T47D (cell line): ENCODE measurements around the gene KRT16.

ENCODE experiments used
- DNase-seq, 2 experiments: peaks; one replicate each; pipeline versions ENCODE4 v3.0.0 to v3.0.0-alpha.2; 2011 to 2012; ENCODE audit warnings: low read depth in 1 of 2, low spot score in 1 of 2
- JUND ChIP-seq: IDR thresholded peaks from 2 replicates; pipeline ENCODE4 v1.6.1; 2012; ENCODE audit warnings: low read depth
- in situ Hi-C: cut with HindIII; loops from 2 replicates; pipeline ENCODE4 v1.10.0; 2016; ENCODE audit warnings: low sequenced_read_pairs, low pct_unique_long_range_greater_than_20kb

Gene KRT16

GRCh38 chr17:41639492-41640473 lies 27.2 kb upstream of the KRT16 start:
- DNase-seq = no peak
- TF ChIP-seq JUND = no peak
- in situ Hi-C loops = no loop called here

GRCh38 chr17:41638941-41639340 lies 26.4 kb upstream of the KRT16 start:
- TF ChIP-seq JUND = no peak
- in situ Hi-C loops = no loop called here
- no peak for DNase-seq

DNA sequence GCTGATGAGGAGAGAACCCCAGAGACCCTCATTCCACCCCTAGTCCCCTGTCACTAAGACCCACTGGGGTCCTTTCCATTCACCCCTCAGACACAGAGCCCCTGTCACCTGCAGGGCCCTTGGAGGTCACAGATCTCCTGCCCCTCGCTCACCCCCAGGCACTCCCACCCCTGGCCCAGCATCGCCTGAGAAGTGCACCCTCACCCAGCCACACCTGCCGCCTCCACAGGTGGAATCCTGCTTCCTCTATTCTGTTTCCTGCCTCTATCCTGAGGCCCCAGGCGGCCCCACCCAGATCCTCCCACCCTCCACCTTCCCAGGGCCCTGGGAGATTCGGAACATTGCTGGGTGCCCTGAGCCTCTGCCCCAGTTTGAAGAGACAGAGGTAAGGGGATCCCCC lies 25.6 kb upstream of the KRT16 start:
- TF ChIP-seq JUND = no peak
- in situ Hi-C loops = no loop called here
- no peak for DNase-seq

DNA sequence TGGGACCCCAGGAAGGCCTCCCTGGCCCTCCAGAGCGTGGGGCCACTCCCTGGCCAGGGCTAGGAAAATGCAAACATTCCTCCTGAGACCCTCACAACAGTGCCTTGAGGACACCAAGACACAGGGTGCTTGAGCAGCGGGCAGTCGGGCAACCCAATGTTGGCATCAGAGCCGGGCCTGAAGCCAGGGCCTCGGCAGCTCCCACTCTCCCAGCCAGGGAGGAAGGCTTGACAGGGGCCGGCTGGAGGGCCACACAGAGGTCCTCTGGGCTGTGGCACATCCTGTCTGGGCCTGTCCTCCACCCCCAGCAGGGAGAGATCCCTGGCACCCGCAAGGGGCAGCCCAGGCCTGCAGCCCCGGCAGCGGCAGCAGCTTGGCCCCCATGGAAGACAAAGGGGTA lies 24.1 kb upstream of the KRT16 start:
- TF ChIP-seq JUND = no peak
- in situ Hi-C loops = no loop called here
- DNase-seq = no peak

- TF ChIP-seq JUND = no peak
- in situ Hi-C loops = no loop called here
- no peak for DNase-seq
These were observed 22.8 kb upstream of the KRT16 start for GRCh38 chr17:41635121-41636097.

DNA sequence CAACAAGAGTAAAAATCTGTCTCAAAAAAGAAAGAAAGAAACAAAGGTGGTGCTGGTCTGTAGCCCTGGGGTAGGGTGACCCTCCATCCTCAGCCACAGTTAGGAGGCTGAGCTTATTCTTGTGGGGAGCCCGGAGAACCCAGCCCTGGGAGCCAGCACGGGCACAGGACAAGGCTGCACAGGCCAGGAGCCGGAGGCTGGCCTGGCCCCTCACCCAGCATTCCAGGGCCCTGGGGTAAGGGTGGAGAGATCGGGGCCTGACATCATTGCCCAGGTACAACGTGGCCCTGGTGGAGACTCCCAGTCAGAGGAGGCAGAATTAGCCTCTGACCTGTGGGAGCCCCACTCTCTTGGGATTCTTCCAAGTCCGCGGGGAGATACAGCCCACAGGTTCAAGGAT lies 22.1 kb upstream of the KRT16 start:
- in situ Hi-C loops = no loop called here
- no peak for DNase-seq
- TF ChIP-seq JUND = no peak

DNA sequence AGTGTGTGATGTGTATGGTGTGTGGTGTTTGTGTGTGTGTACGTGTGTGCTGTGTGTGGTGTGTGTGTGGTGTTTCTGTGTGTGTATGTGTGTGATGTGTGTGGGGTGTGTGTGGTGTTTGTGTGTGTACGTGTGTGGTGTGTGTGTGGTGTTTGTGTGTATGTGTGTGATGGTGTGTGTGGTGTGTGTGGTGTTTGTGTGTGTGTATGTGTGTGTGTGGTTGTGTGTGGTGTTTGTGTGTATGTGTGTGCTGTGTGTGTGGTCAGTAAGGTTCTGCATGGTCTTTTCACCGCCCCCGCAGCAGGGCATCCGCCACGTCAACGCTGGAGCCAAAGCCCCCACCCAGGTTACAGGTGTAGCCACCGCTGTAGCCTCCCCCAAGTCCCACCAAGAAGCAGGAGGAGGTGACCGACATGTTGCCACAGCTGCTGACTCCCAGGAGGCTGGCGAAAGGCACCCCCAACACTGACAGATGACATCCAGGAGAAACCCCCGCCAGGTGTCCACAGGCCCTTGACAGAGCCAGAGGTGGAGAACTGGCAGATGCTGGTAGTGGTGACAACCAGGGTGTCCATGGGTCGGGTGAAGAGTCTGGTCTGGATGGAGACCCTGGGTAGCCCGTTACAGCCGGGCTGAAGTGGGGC lies 21.1 kb upstream of the KRT16 start:
- TF ChIP-seq JUND = no peak
- no peak for DNase-seq
- in situ Hi-C loops = no loop called here

GRCh38 chr17:41632482-41633105 lies 20.0 kb upstream of the KRT16 start:
- in situ Hi-C loops = no loop called here
- no peak for TF ChIP-seq JUND
- DNase-seq = no peak

- in situ Hi-C loops = no loop called here
- no peak for DNase-seq
- TF ChIP-seq JUND = no peak
These were observed 19.3 kb upstream of the KRT16 start for GRCh38 chr17:41631898-41632285.

DNA sequence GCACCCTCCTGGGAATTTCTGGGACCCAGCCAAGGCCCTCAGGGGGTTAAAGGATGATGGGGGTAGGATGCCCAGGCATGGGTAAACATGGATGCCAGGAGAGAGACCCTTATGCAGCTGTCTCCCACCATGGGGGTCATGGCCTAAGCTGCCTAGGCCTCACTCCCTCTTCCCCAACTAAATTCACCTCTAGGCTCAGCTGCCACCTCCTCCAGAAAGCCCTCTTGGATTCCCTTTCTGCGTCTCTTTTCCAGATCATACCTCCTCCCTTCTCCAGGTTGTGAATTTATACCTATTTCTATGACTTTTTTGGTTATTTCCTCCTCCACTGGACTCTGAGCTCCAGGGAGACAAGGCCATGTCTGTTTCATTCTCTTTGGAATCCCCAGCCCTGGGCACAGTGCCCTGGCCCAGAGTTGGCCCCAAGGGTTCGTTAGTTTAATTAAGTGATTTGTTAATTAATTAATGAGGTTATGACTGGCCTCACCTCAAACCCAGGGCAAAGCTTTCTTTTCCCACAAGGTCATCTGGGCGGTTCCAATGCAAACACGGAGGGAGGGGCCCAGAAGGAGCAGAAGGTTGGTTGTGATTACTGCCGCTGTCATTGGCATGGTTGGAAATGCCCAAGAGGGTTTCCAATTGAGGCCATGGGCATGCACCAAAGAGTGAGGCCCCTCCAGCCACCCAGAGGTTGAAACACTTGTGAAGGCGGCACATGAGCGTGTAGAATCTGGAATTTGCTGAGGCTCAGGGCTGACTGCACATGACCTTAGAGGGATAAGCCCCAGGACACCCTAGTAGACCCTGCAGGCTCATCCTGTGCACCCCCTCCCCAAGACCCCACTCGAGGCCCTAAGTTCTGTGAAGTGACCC lies 18.7 kb upstream of the KRT16 start:
- in situ Hi-C loops = no loop called here
- DNase-seq = no peak
- TF ChIP-seq JUND = no peak
